Pancreas (tissue), 10 donors: ENCODE measurements around the gene ASPHD2. TPM values are rescaled to one million over a fixed set of nuclear protein-coding genes. Genes with fewer than 3 reads are reported as not detected.

Source experiments
- ATAC-seq, 4 donors: fragments of 200-7000 bp; cut with Tn5 transposase; one replicate each; pipeline versions ENCODE4 v1.8.0 to v1.9.1; 2020; ENCODE audit warnings: mild to moderate bottlenecking in 4 of 4, moderate library complexity in 4 of 4
- DNase-seq, 6 donors: peaks; one replicate each; pipeline ENCODE4 v3.0.0-alpha.2; 2020
- FAIRE-seq: peaks from 2 replicates; lab custom pipeline; 2012; peaks lifted over from hg19 to GRCh38; lab: Jason Lieb, UNC
- H3K27ac ChIP-seq, 4 donors: fragments of 200-600 bp; sonication (generic); 1 replicate in 3 of 4; 2 replicates in 1 of 4; pipeline versions ENCODE4 v1.5.0 to v1.8.0; 2020
- H3K27me3 ChIP-seq, 4 donors: fragments of 200-600 bp; one replicate each; pipeline ENCODE4 v1.8.0; 2021
- H3K36me3 ChIP-seq, 3 donors: fragments of 200-600 bp; sonication (generic) in 1 of 3; one replicate each; pipeline versions ENCODE4 v1.5.0 to v1.8.0; 2020 to 2021
- H3K4me1 ChIP-seq, 3 donors: fragments of 200-600 bp; one replicate each; pipeline ENCODE4 v1.8.0; 2021
- H3K4me3 ChIP-seq, 4 donors: fragments of 200-600 bp; sonication (generic) in 2 of 4; one replicate each; pipeline versions ENCODE4 v1.5.0 to v1.8.0; 2020 to 2021
- H3K9me3 ChIP-seq, 4 donors: fragments of 200-600 bp; one replicate each; pipeline ENCODE4 v1.8.0; 2021
- WGBS, 2 donors: extraction: QIAGEN DNeasy Blood & Tissue Kit; methylation state at CpG; one replicate each; pipeline ENCODE4 v1.1.7; 2013; 5-methylcytosine and 5-hydroxymethylcytosine counted together
- intact Hi-C, 3 donors: fragments of 100-400 bp; cut with DNase I; formaldehyde crosslinking; loops; one replicate each; pipeline versions ENCODE4 v1.11.1 to v1.14.2; 2022
- polyA plus RNA-seq, 2 donors: library from polyadenylated mRNA; stranded (reverse); fragments of 200-250 nt; gene quantifications; one replicate each; pipeline ENCODE4 v1.2.3, GENCODE V29; 2013
- total RNA-seq, 6 donors: library from RNA; stranded (reverse); fragmentation: NEBNext Ultra II Directional in 4 of 6; extraction: Animal tissue kit (Norgen Biotek cat#: 25700) in 4 of 6; gene quantifications; one replicate each; pipeline versions ENCODE4 v1.2.1 to v1.2.4, GENCODE V29; 2021 to 2023
- TF ChIP-seq, protein P1 (sequence below), 4 donors: fragments of 200-600 bp; sonication (generic) in 3 of 4; IDR thresholded peaks; one replicate each; pipeline versions ENCODE4 v1.5.0 to v1.8.0; 2021; ENCODE audit warnings: antibody characterized with exemption in 4 of 4
- donor health status: healthy with polysubstance abuse.
- donor health status: DM: no; HTN: no; CAD: no; lungs with moderate emphysema.
- donor health status: DM: no; HTN: no; CAD: no.
- donor health status: control.
- donor health status: control.
- donor health status: Bipolar disorder and iron deficiency.
- donor health status: DM: yes; HTN: yes; CAD: no.
- donor health status: DM: no; HTN: no; CAD: no.
- donor health status: DM: no; HTN: no; CAD: no.
- donor health status: DM: yes; HTN: yes; CAD: no.

Gene ASPHD2
- total and polyA plus RNA-seq, 8 donors = 0.14 to 0.75 (median 0.28) TPM

DNA sequence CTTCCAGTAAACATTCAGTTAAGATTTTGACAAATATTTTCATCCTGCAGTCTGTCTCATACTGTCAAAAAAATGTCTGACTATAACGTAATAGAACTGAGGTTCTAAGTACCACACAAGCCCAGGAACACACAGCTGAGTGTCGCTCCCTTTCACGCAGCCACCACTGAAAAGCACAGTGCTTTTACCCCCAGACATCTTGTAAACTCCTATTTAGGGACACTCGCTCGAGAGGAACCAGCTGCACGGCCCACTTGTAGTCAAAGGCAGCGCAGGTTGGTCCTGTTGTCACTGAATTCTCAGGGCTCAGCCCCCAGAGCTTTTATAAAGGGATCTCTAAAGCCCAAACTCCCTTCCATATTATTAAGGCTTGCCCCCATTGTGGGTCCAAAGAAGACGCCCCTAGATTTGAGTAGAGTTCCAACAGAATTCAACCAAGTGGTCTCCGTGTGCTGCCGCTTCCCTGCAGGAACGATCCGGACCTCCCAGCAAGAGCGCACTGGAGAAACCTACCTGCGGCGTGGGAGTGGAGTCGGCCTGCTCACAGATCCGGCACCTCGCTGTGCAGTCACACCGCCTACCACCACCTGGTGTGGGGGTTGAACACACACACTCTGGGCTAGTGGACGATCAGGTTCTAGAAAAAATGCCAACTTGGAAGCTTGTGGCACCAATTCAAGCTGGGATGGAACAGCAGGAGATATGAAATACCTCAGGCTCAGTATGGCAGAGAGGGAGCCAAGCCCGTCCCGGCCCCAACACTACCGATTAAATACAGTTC is 23.4 kb downstream of the ASPHD2 start:
- 91 to 94% methylated on average over 23 of the region's 23 CpGs for WGBS, 2 donors
- no peak overlapping the region for H3K4me3 ChIP-seq
- intact Hi-C loops = no loop called here
- H3K27ac ChIP-seq = no peak overlapping the region
- TF ChIP-seq, protein P1, sequence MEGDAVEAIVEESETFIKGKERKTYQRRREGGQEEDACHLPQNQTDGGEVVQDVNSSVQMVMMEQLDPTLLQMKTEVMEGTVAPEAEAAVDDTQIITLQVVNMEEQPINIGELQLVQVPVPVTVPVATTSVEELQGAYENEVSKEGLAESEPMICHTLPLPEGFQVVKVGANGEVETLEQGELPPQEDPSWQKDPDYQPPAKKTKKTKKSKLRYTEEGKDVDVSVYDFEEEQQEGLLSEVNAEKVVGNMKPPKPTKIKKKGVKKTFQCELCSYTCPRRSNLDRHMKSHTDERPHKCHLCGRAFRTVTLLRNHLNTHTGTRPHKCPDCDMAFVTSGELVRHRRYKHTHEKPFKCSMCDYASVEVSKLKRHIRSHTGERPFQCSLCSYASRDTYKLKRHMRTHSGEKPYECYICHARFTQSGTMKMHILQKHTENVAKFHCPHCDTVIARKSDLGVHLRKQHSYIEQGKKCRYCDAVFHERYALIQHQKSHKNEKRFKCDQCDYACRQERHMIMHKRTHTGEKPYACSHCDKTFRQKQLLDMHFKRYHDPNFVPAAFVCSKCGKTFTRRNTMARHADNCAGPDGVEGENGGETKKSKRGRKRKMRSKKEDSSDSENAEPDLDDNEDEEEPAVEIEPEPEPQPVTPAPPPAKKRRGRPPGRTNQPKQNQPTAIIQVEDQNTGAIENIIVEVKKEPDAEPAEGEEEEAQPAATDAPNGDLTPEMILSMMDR (IDR thresholded peaks at IDR 0.05) = no peak
- ATAC-seq (no peak), FAIRE-seq (no peak), DNase-seq (no peak)
- no peaks in the 10 kb centered on the region for H3K9me3 ChIP-seq
- no peaks in the 10 kb centered on the region for H3K4me1 ChIP-seq
- H3K27me3 ChIP-seq = no peaks in the 10 kb centered on the region
- peaks cover 0 to 40% (median 3%) of the 10 kb centered on the region in 3 donors for H3K36me3 ChIP-seq

DNA sequence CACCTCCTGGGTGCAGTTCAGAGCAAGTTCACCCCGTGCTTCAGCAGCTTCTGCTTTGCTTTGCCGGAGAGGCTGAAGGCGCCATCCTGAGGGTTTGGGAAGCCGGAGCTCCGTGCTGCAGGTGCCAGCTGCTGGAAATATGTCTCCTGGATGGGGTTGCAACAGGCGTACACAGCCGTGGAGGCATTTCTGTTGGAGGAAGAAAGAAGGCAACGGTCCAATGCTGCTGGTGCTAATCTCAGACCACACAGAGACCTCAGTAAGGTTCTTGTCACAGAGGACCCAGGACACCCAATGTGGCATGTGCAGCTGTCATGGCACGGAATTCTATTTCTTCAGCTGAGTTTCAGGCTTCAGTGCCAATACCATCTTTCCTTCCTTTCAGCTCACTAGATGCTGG is 24.2 kb downstream of the ASPHD2 start:
- Histone ChIP-seq H3K4me1 (no peaks in the 10 kb centered on the region), H3K27ac (no peak overlapping the region), H3K36me3 (peaks cover 0 to 47% (median 8%) of the 10 kb centered on the region in 3 donors), H3K9me3 (no peaks in the 10 kb centered on the region), H3K4me3 (no peak overlapping the region), H3K27me3 (no peaks in the 10 kb centered on the region)
- 91 to 93% methylated on average over 9 of the region's 9 CpGs for WGBS, 2 donors
- intact Hi-C loops = no loop called here
- no peak for FAIRE-seq
- TF ChIP-seq, protein P1 (IDR thresholded peaks at IDR 0.05) = no peak
- ATAC-seq = no peak
- DNase-seq = no peak

DNA sequence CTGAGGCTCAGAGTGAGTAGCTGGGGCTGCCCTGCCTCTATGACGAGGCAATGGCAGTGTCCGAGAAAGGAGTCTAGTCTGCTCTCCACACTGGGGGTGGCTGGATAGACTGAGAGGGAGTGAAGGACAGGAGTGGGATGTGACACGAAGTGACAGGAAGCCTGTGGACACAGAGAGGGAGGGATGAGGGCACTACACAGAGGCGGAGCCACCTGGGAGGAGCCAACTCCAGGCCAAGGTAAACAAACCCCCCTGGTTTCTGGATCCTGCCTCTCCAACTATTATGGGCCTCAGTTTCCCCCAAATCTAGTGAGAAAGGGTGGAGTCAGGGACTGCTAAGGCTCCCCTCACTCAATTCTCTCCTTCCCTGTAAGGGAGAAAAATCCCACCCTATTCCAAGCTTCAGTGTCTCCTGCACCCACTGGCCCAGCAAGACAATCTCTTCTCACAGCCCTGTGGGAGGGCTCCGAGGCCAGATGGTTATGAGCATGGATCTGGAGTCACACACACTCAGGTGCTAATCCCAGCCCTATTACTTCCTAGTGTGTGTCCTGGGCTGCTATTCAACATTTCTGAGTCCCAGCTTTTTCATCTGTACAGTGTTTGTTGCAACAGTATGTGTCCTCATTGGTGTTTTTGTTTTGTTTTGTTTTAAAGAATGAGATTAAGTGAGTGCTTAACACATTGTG is 24.9 kb downstream of the ASPHD2 start:
- Histone ChIP-seq H3K27me3 (no peaks in the 10 kb centered on the region), H3K4me1 (no peaks in the 10 kb centered on the region), H3K4me3 (no peak overlapping the region), H3K9me3 (no peaks in the 10 kb centered on the region), H3K36me3 (peaks cover 0 to 53% (median 8%) of the 10 kb centered on the region in 3 donors), H3K27ac (no peak overlapping the region)
- WGBS, 2 donors = 88% methylated on average over 5 of the region's 5 CpGs
- DNase-seq (no peak), ATAC-seq (no peak), FAIRE-seq (no peak)
- intact Hi-C loops = no loop called here
- TF ChIP-seq, protein P1 (IDR thresholded peaks at IDR 0.05) = no peak

DNA sequence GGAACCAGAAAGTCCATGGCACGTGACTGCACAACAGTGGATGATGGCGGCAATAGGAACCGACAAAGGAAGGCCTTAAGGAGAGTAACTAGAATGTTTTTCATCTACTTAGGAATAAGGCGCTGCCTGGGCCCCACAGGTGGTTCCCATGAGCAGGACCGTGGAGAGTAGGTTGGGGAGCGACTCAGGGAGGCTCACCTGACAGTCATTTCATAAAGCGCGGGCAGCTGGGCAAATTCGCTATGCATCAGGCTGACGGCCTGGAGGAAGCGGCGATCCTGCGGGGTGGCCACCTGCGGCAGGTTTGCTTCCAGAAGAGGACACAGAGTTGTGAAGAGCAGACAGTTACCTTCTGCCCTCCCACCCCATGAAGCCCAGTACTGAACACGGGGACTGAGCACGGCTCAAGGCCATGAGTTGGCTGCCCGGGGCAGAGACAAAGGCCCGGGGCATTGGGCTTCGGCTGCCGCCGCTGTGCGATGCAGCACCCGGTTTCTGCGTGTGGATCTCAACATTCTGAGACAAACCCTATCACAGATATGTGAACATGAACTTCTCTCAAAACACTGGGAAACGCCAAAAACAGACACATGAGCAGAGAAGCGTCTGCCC is 28.7 kb downstream of the ASPHD2 start:
- FAIRE-seq (no peak), ATAC-seq (no peak), DNase-seq (no peak)
- Histone ChIP-seq H3K27me3 (no peaks in the 10 kb centered on the region), H3K9me3 (no peaks in the 10 kb centered on the region), H3K27ac (no peak overlapping the region), H3K4me3 (no peak overlapping the region), H3K4me1 (peaks cover 0 to 4% (median 0%) of the 10 kb centered on the region in 3 donors), H3K36me3 (peaks cover 0 to 47% (median 8%) of the 10 kb centered on the region in 3 donors)
- WGBS, 2 donors = 94 to 96% methylated on average over 26 of the region's 26 CpGs
- TF ChIP-seq, protein P1 (IDR thresholded peaks at IDR 0.05) = no peak
- intact Hi-C loops = no loop called here
